ENCODE measurements around the gene OSBP.
A peak's percentile ranks its signal among the peaks of the same experiment; 100 is the strongest.

The OSBP gene

GRCh38 chr11:59560702-59561473 lies 54.7 kb downstream of the OSBP start:
- no peak overlapping the region for H2BK15ac ChIP-seq (ENCODE audit: low read depth, poor library complexity, severe bottlenecking)
- H4K8ac ChIP-seq (ENCODE audit: low read length) = peak overlapping the region; percentile 12
- H3K79me1 ChIP-seq (replicated peaks; ENCODE audit: low read length, poor library complexity, severe bottlenecking) = no peaks in the 10 kb centered on the region
- peak overlapping the region; percentile 96 for H3K27ac ChIP-seq (ENCODE audit: low read length, poor library complexity, severe bottlenecking)
- no peak overlapping the region for H2BK120ac ChIP-seq (ENCODE audit: low read depth, low read length)
- H3K27me3 ChIP-seq (ENCODE audit: control insufficient read depth in 1 of 2, insufficient read depth in 1 of 2, low read length in 2 of 2) = no peaks in the 10 kb centered on the region
- peak overlapping the region; percentile 82 for H2AFZ ChIP-seq (ENCODE audit: low read depth, low read length)
- H3K23ac ChIP-seq (ENCODE audit: low read length in 2 of 2) = peak overlapping the region in 1 of 2 experiments; percentile 97
- H4K91ac ChIP-seq (ENCODE audit: low read length) = no peak overlapping the region
- H2BK12ac ChIP-seq (ENCODE audit: low read length in 2 of 2) = peak overlapping the region in 1 of 2 experiments; percentile 97
- H3K18ac ChIP-seq (ENCODE audit: low read depth in 1 of 2, low read length in 2 of 2) = peak overlapping the region; percentile 89 to 93
- no peak overlapping the region for H2AK5ac ChIP-seq (ENCODE audit: low read length, severe bottlenecking)
- no peaks in the 10 kb centered on the region for H3K9me3 ChIP-seq (ENCODE audit: control insufficient read depth, low read length)
- H3K14ac ChIP-seq (ENCODE audit: low read length in 2 of 2) = peak overlapping the region in 1 of 2 experiments; percentile 98
- H3K4me3 ChIP-seq (ENCODE audit: insufficient read depth in 1 of 2, low read depth in 1 of 2, low read length in 2 of 2) = peak overlapping the region; percentile 90 to 95
- peak overlapping the region; percentile 92 for H3K9ac ChIP-seq (ENCODE audit: low read length)
- H3K4me1 ChIP-seq (ENCODE audit: control insufficient read depth, insufficient read depth, low read depth, low read length) = no peaks in the 10 kb centered on the region
- DNase-seq = peak; percentile 85
- H2BK5ac ChIP-seq (ENCODE audit: low read depth, low read length, poor library complexity, severe bottlenecking) = no peak overlapping the region
- 4% methylated on average over 40 of the region's 40 CpGs for WGBS
- no peaks in the 10 kb centered on the region for H3K36me3 ChIP-seq (ENCODE audit: control insufficient read depth in 1 of 2, insufficient read depth in 2 of 2, low read depth in 1 of 2, low read length in 2 of 2)
- peak overlapping the region; percentile 29 to 98 for H3K4ac ChIP-seq (ENCODE audit: low read depth in 1 of 2, low read length in 2 of 2)
- peak overlapping the region; percentile 91 for H3K4me2 ChIP-seq (ENCODE audit: low read length, poor library complexity, severe bottlenecking)

- Histone ChIP-seq H2BK120ac (ENCODE audit: low read depth, low read length) (no peak overlapping the region), H3K27me3 (ENCODE audit: control insufficient read depth in 1 of 2, insufficient read depth in 1 of 2, low read length in 2 of 2) (no peaks in the 10 kb centered on the region), H3K4me3 (ENCODE audit: insufficient read depth in 1 of 2, low read depth in 1 of 2, low read length in 2 of 2) (peak overlapping the region; percentile 90 to 95), H3K79me1 (replicated peaks; ENCODE audit: low read length, poor library complexity, severe bottlenecking) (no peaks in the 10 kb centered on the region), H2BK5ac (ENCODE audit: low read depth, low read length, poor library complexity, severe bottlenecking) (no peak overlapping the region), H3K23ac (ENCODE audit: low read length in 2 of 2) (no peak overlapping the region), H4K91ac (ENCODE audit: low read length) (no peak overlapping the region), H3K4me2 (ENCODE audit: low read length, poor library complexity, severe bottlenecking) (peak overlapping the region; percentile 91), H3K4ac (ENCODE audit: low read depth in 1 of 2, low read length in 2 of 2) (peak overlapping the region; percentile 29 to 98), H3K18ac (ENCODE audit: low read depth in 1 of 2, low read length in 2 of 2) (peak overlapping the region; percentile 89 to 93), H2BK15ac (ENCODE audit: low read depth, poor library complexity, severe bottlenecking) (no peak overlapping the region), H3K14ac (ENCODE audit: low read length in 2 of 2) (peak overlapping the region in 1 of 2 experiments; percentile 96), H3K4me1 (ENCODE audit: control insufficient read depth, insufficient read depth, low read depth, low read length) (no peaks in the 10 kb centered on the region), H3K9me3 (ENCODE audit: control insufficient read depth, low read length) (no peaks in the 10 kb centered on the region), H2AFZ (ENCODE audit: low read depth, low read length) (peak overlapping the region; percentile 82), H4K8ac (ENCODE audit: low read length) (peak overlapping the region; percentile 62), H3K36me3 (ENCODE audit: control insufficient read depth in 1 of 2, insufficient read depth in 2 of 2, low read depth in 1 of 2, low read length in 2 of 2) (no peaks in the 10 kb centered on the region), H2AK5ac (ENCODE audit: low read length, severe bottlenecking) (no peak overlapping the region), H3K27ac (ENCODE audit: low read length, poor library complexity, severe bottlenecking) (peak overlapping the region; percentile 96), H3K9ac (ENCODE audit: low read length) (peak overlapping the region; percentile 92), H2BK12ac (ENCODE audit: low read length in 2 of 2) (peak overlapping the region; percentile 18 to 94)
- under 1% methylated on average over 14 of the region's 18 CpGs for WGBS
- peak; percentile 82 for DNase-seq
These were observed 55.3 kb downstream of the OSBP start for GRCh38 chr11:59560290-59560701.

GRCh38 chr11:59559886-59560285 lies 55.7 kb downstream of the OSBP start:
- Histone ChIP-seq H3K79me1 (replicated peaks; ENCODE audit: low read length, poor library complexity, severe bottlenecking) (no peaks in the 10 kb centered on the region), H3K4me3 (ENCODE audit: insufficient read depth in 1 of 2, low read depth in 1 of 2, low read length in 2 of 2) (peak overlapping the region in 1 of 2 experiments; percentile 95), H3K9ac (ENCODE audit: low read length) (peak overlapping the region; percentile 92), H3K18ac (ENCODE audit: low read depth in 1 of 2, low read length in 2 of 2) (peak overlapping the region in 1 of 2 experiments; percentile 34), H2BK5ac (ENCODE audit: low read depth, low read length, poor library complexity, severe bottlenecking) (no peak overlapping the region), H4K8ac (ENCODE audit: low read length) (peak overlapping the region; percentile 33), H3K4me2 (ENCODE audit: low read length, poor library complexity, severe bottlenecking) (peak overlapping the region; percentile 51), H4K91ac (ENCODE audit: low read length) (no peak overlapping the region), H2AFZ (ENCODE audit: low read depth, low read length) (no peak overlapping the region), H2BK15ac (ENCODE audit: low read depth, poor library complexity, severe bottlenecking) (no peak overlapping the region), H3K23ac (ENCODE audit: low read length in 2 of 2) (peak overlapping the region in 1 of 2 experiments; percentile 83), H2AK5ac (ENCODE audit: low read length, severe bottlenecking) (no peak overlapping the region), H3K4ac (ENCODE audit: low read depth in 1 of 2, low read length in 2 of 2) (peak overlapping the region in 1 of 2 experiments; percentile 69), H3K27ac (ENCODE audit: low read length, poor library complexity, severe bottlenecking) (peak overlapping the region; percentile 15), H3K36me3 (ENCODE audit: control insufficient read depth in 1 of 2, insufficient read depth in 2 of 2, low read depth in 1 of 2, low read length in 2 of 2) (no peaks in the 10 kb centered on the region), H3K14ac (ENCODE audit: low read length in 2 of 2) (no peak overlapping the region), H2BK120ac (ENCODE audit: low read depth, low read length) (no peak overlapping the region), H3K27me3 (ENCODE audit: control insufficient read depth in 1 of 2, insufficient read depth in 1 of 2, low read length in 2 of 2) (no peaks in the 10 kb centered on the region), H2BK12ac (ENCODE audit: low read length in 2 of 2) (peak overlapping the region; percentile 52 to 78), H3K4me1 (ENCODE audit: control insufficient read depth, insufficient read depth, low read depth, low read length) (no peaks in the 10 kb centered on the region), H3K9me3 (ENCODE audit: control insufficient read depth, low read length) (no peaks in the 10 kb centered on the region)
- 23% methylated on average over 8 of the region's 8 CpGs for WGBS
- no peak for DNase-seq

GRCh38 chr11:59558270-59558643 lies 57.3 kb downstream of the OSBP start:
- H2BK5ac ChIP-seq (ENCODE audit: low read depth, low read length, poor library complexity, severe bottlenecking) = no peak overlapping the region
- H2BK15ac ChIP-seq (ENCODE audit: low read depth, poor library complexity, severe bottlenecking) = no peak overlapping the region
- H3K36me3 ChIP-seq (ENCODE audit: control insufficient read depth in 1 of 2, insufficient read depth in 2 of 2, low read depth in 1 of 2, low read length in 2 of 2) = no peaks in the 10 kb centered on the region
- no peak overlapping the region for H3K9ac ChIP-seq (ENCODE audit: low read length)
- no peak for DNase-seq
- no peak overlapping the region for H2BK12ac ChIP-seq (ENCODE audit: low read length in 2 of 2)
- no peak overlapping the region for H3K27ac ChIP-seq (ENCODE audit: low read length, poor library complexity, severe bottlenecking)
- no peak overlapping the region for H2BK120ac ChIP-seq (ENCODE audit: low read depth, low read length)
- no peak overlapping the region for H3K23ac ChIP-seq (ENCODE audit: low read length in 2 of 2)
- 60% methylated on average over 7 of the region's 7 CpGs for WGBS
- H3K4me1 ChIP-seq (ENCODE audit: control insufficient read depth, insufficient read depth, low read depth, low read length) = no peaks in the 10 kb centered on the region
- H4K91ac ChIP-seq (ENCODE audit: low read length) = no peak overlapping the region
- H3K4me2 ChIP-seq (ENCODE audit: low read length, poor library complexity, severe bottlenecking) = no peak overlapping the region
- no peaks in the 10 kb centered on the region for H3K9me3 ChIP-seq (ENCODE audit: control insufficient read depth, low read length)
- peak overlapping the region in 1 of 2 experiments; percentile 90 for H3K4me3 ChIP-seq (ENCODE audit: insufficient read depth in 1 of 2, low read depth in 1 of 2, low read length in 2 of 2)
- no peak overlapping the region for H2AFZ ChIP-seq (ENCODE audit: low read depth, low read length)
- H4K8ac ChIP-seq (ENCODE audit: low read length) = peak overlapping the region; percentile 72
- peak overlapping the region; percentile 16 for H2AK5ac ChIP-seq (ENCODE audit: low read length, severe bottlenecking)
- no peaks in the 10 kb centered on the region for H3K79me1 ChIP-seq (replicated peaks; ENCODE audit: low read length, poor library complexity, severe bottlenecking)
- H3K18ac ChIP-seq (ENCODE audit: low read depth in 1 of 2, low read length in 2 of 2) = no peak overlapping the region
- no peak overlapping the region for H3K14ac ChIP-seq (ENCODE audit: low read length in 2 of 2)
- H3K27me3 ChIP-seq (ENCODE audit: control insufficient read depth in 1 of 2, insufficient read depth in 1 of 2, low read length in 2 of 2) = no peaks in the 10 kb centered on the region
- no peak overlapping the region for H3K4ac ChIP-seq (ENCODE audit: low read depth in 1 of 2, low read length in 2 of 2)

Data from mesenchymal stem cell (in vitro differentiated cells and primary cell).